Fibroblast of pulmonary artery (primary cell): ENCODE measurements around the gene DRD3.

Experiments
- DNase-seq: peaks from one replicate; pipeline ENCODE4 v3.0.0-alpha.2; 2010; ENCODE audit warnings: low read depth
- H3K4me3 ChIP-seq: replicated peaks from 2 replicates; pipeline ENCODE4 v1.5.1; 2011; ENCODE audit warnings: low read depth, mild to moderate bottlenecking, control low read depth, low read length, moderate library complexity
- CTCF ChIP-seq: IDR thresholded peaks from 2 replicates; pipeline ENCODE4 v1.5.1; 2011; ENCODE audit warnings: mild to moderate bottlenecking, control low read depth, low read length, inconsistent platforms; ENCODE audit errors: missing control alignments

The DRD3 gene

GRCh38 chr3:114218578-114219185 lies 39.8 kb upstream of the DRD3 start:
- no peak for DNase-seq
- TF ChIP-seq CTCF: no peak
- no peak overlapping the region for H3K4me3 ChIP-seq

- DNase-seq: peak; percentile 80
- H3K4me3 ChIP-seq: no peak overlapping the region
- no peak for TF ChIP-seq CTCF
Measured at GRCh38 chr3:114218006-114218405, 39.2 kb upstream of the DRD3 start.

- no peak for TF ChIP-seq CTCF
- H3K4me3 ChIP-seq: no peak overlapping the region
- DNase-seq: peak; percentile 33
Measured at GRCh38 chr3:114217266-114217665, 38.4 kb upstream of the DRD3 start.

- TF ChIP-seq CTCF: no peak
- H3K4me3 ChIP-seq: no peak overlapping the region
- DNase-seq: peak; percentile 32
Measured at GRCh38 chr3:114216186-114216970, 37.5 kb upstream of the DRD3 start.

GRCh38 chr3:114214542-114215341 lies 35.9 kb upstream of the DRD3 start:
- DNase-seq: no peak
- H3K4me3 ChIP-seq: peak overlapping the region; percentile 38
- no peak for TF ChIP-seq CTCF

- DNase-seq: peak; percentile 55
- H3K4me3 ChIP-seq: peak overlapping the region; percentile 38
- TF ChIP-seq CTCF: peak; percentile 12
Measured at GRCh38 chr3:114213627-114214541, 35.0 kb upstream of the DRD3 start.
